Activated naive CD8-positive, alpha-beta T cell treated with anti-CD3 and anti-CD28 coated beads, Interleukin-2, amount 50 U/mL, for 16 hours (primary cell): ENCODE results near the gene ADAM19.

Experiments used
- DNase-seq: peaks from one replicate; pipeline ENCODE4 v3.0.0-alpha.2; 2020; ENCODE audit warnings: low read depth, low spot score

ADAM19 gene

GRCh38 chr5:157562111-157562581 is 13.4 kb downstream of the ADAM19 start:
- DNase-seq: no peak

- DNase-seq: no peak
Measured at GRCh38 chr5:157561110-157561509, 14.5 kb downstream of the ADAM19 start.

- DNase-seq: no peak
Measured at GRCh38 chr5:157559301-157559700, 16.3 kb downstream of the ADAM19 start.

- no peak for DNase-seq
Measured at GRCh38 chr5:157558681-157559080, 16.9 kb downstream of the ADAM19 start.

- DNase-seq: no peak
Measured at GRCh38 chr5:157558041-157558595, 17.5 kb downstream of the ADAM19 start.

GRCh38 chr5:157556615-157557418 is 18.8 kb downstream of the ADAM19 start:
- no peak for DNase-seq

GRCh38 chr5:157555037-157555640 is 20.4 kb downstream of the ADAM19 start:
- no peak for DNase-seq

- DNase-seq: no peak
Measured at GRCh38 chr5:157554179-157555036, 21.2 kb downstream of the ADAM19 start.

- DNase-seq: no peak
Measured at GRCh38 chr5:157552650-157553049, 22.9 kb downstream of the ADAM19 start.

- no peak for DNase-seq
Measured at GRCh38 chr5:157550663-157551062, 24.9 kb downstream of the ADAM19 start.

GRCh38 chr5:157549954-157550549 is 25.5 kb downstream of the ADAM19 start:
- no peak for DNase-seq

GRCh38 chr5:157549283-157549629 is 26.3 kb downstream of the ADAM19 start:
- no peak for DNase-seq

GRCh38 chr5:157548513-157549282 is 26.9 kb downstream of the ADAM19 start:
- DNase-seq: no peak

GRCh38 chr5:157547941-157548512 is 27.5 kb downstream of the ADAM19 start:
- DNase-seq: no peak

GRCh38 chr5:157546456-157547100 is 29.0 kb downstream of the ADAM19 start:
- DNase-seq: no peak

- DNase-seq: no peak
Measured at GRCh38 chr5:157545610-157546310, 29.8 kb downstream of the ADAM19 start.

- no peak for DNase-seq
Measured at GRCh38 chr5:157544623-157544989, 31.0 kb downstream of the ADAM19 start.

GRCh38 chr5:157543825-157544622 is 31.6 kb downstream of the ADAM19 start:
- no peak for DNase-seq
